HCT116 (cell line): Measurements from ENCODE around the gene NTSR2. TPM values are rescaled to one million over a fixed set of nuclear protein-coding genes. Genes with fewer than 3 reads are reported as not detected.

Source experiments
- ATAC-seq: fragments of 200-7000 bp; cut with Tn5 transposase; 2 replicates; pipeline ENCODE4 v1.9.1; 2020; ENCODE audit warnings: mild to moderate bottlenecking, moderate library complexity
- BruUV-seq: library from RNA; stranded (reverse); fragments of 400-500 nt; replicated peaks from 2 replicates; lab custom pipeline; 2021; lab: Mats Ljungman, UMichigan
- CTCF ChIA-PET: fragments of 300-600 bp; sonication (Branson Sonifier 250); formaldehyde crosslinking; loops from one replicate; lab custom pipeline; 2021; ENCODE audit warnings: antibody characterized with exemption; lab: Charles Lee
- POLR2A ChIA-PET: fragments of 300-600, 350-600 bp; sonication (Branson Sonifier 250); formaldehyde crosslinking; loops from one replicate; lab custom pipeline; 2021; ENCODE audit warnings: antibody characterized with exemption; lab: Charles Lee
- RAD21 ChIA-PET, 2 experiments: fragments of 300-600 bp; sonication (Branson Sonifier 250); formaldehyde crosslinking; loops; one replicate each; lab custom pipeline; 2023; ENCODE audit warnings: low total read pairs in 2 of 2; ENCODE audit not compliant: uncharacterized antibody in 2 of 2, unreplicated experiment in 2 of 2, low non-redundant PET in 1 of 2; lab: Charles Lee
- DNase-seq: peaks from one replicate; pipeline ENCODE4 v3.0.0-alpha.2; 2010; ENCODE audit warnings: low read depth, low spot score
- H2AFZ ChIP-seq: fragments of 200-600 bp; shearing (Covaris generic), sonication (generic); 2 replicates; pipeline ENCODE4 v1.6.1; 2017; ENCODE audit warnings: low read depth, mixed run types, mixed read lengths, antibody characterized with exemption, low read length; ENCODE audit not compliant: poor library complexity, severe bottlenecking
- H3K27ac ChIP-seq: 2 replicates; pipeline ENCODE4 v1.5.1; 2012; ENCODE audit warnings: low read depth, low read length
- H3K27me3 ChIP-seq: fragments of 200-600 bp; sonication (generic); 2 replicates; pipeline ENCODE4 v1.6.1; 2016; ENCODE audit warnings: mixed run types, low read length, mixed read lengths; ENCODE audit not compliant: insufficient read depth
- H3K36me3 ChIP-seq, 2 experiments: fragments of 200-500 bp in 1 of 2; fragments of 200-600 bp in 1 of 2; sonication (Bioruptor generic) in 1 of 2; sonication (generic) in 1 of 2; 2 replicates each; pipeline versions ENCODE4 v1.5.1 to v1.6.1; 2014 to 2016; ENCODE audit warnings: low read length in 2 of 2, inconsistent platforms in 1 of 2, mixed read lengths in 1 of 2, mixed run types in 1 of 2; ENCODE audit not compliant: insufficient read depth in 2 of 2, control insufficient read depth in 1 of 2
- H3K4me1 ChIP-seq, 2 experiments: fragments of 200-600 bp in 1 of 2; sonication (generic) in 1 of 2; 2 replicates each; pipeline versions ENCODE4 v1.5.1 to v1.6.1; 2012 to 2017; ENCODE audit warnings: low read length in 2 of 2, inconsistent platforms in 1 of 2, mild to moderate bottlenecking in 1 of 2, mixed read lengths in 1 of 2, mixed run types in 1 of 2, moderate library complexity in 1 of 2; ENCODE audit not compliant: insufficient read depth in 2 of 2, control insufficient read depth in 1 of 2
- H3K4me2 ChIP-seq: fragments of 200-600 bp; sonication (generic); 2 replicates; pipeline ENCODE4 v1.6.1; 2017; ENCODE audit warnings: mixed run types, low read length, mixed read lengths
- H3K4me3 ChIP-seq, 2 experiments: fragments of 200-600 bp in 1 of 2; sonication (generic) in 1 of 2; replicated peaks in 1 of 2; 2 replicates each; pipeline ENCODE4 v1.5.1; 2011 to 2016; ENCODE audit warnings: low read length in 2 of 2, control low read depth in 1 of 2, low read depth in 1 of 2, mild to moderate bottlenecking in 1 of 2, mixed read lengths in 1 of 2, mixed run types in 1 of 2
- H3K79me2 ChIP-seq: fragments of 200-600 bp; sonication (generic); 2 replicates; pipeline ENCODE4 v1.6.1; 2017; ENCODE audit warnings: mild to moderate bottlenecking, mixed run types, low read length, moderate library complexity, mixed read lengths; ENCODE audit not compliant: insufficient read depth
- H3K9ac ChIP-seq: fragments of 200-600 bp; sonication (generic); 2 replicates; pipeline ENCODE4 v1.6.1; 2016; ENCODE audit warnings: low read length, mixed read lengths
- H3K9me2 ChIP-seq: fragments of 200-600 bp; sonication (generic), shearing (Covaris generic); 2 replicates; pipeline ENCODE4 v1.6.1; 2017; ENCODE audit warnings: mixed run types, mild to moderate bottlenecking, moderate library complexity; ENCODE audit not compliant: insufficient read depth
- H3K9me3 ChIP-seq, 2 experiments: fragments of 200-500 bp in 1 of 2; fragments of 200-600 bp in 1 of 2; sonication (Bioruptor generic) in 1 of 2; sonication (generic) in 1 of 2; 2 replicates each; pipeline ENCODE4 v1.6.1; 2014 to 2017; ENCODE audit warnings: low read length in 2 of 2, mixed read lengths in 2 of 2, inconsistent platforms in 1 of 2, low read depth in 1 of 2, mild to moderate bottlenecking in 1 of 2, mixed run types in 1 of 2, moderate library complexity in 1 of 2; ENCODE audit not compliant: control insufficient read depth in 1 of 2, insufficient read depth in 1 of 2
- H4K20me1 ChIP-seq: fragments of 200-600 bp; sonication (generic), shearing (Covaris generic); 2 replicates; pipeline ENCODE4 v1.6.1; 2017; ENCODE audit warnings: mixed run types, mild to moderate bottlenecking, moderate library complexity; ENCODE audit not compliant: insufficient read depth
- ATF3 ChIP-seq: IDR thresholded peaks from 2 replicates; pipeline ENCODE4 v1.6.1; 2012
- CEBPB ChIP-seq: IDR thresholded peaks from 2 replicates; pipeline ENCODE4 v1.6.1; 2012; ENCODE audit warnings: low read depth
- ELF1 ChIP-seq: IDR thresholded peaks from 2 replicates; pipeline ENCODE4 v1.6.1; 2012; ENCODE audit warnings: low read depth, borderline replicate concordance
- JUND ChIP-seq: IDR thresholded peaks from 2 replicates; pipeline ENCODE4 v1.6.1; 2012
- MAX ChIP-seq: IDR thresholded peaks from 2 replicates; pipeline ENCODE4 v1.6.1; 2012
- POLR2A ChIP-seq: IDR thresholded peaks from 2 replicates; pipeline ENCODE4 v1.7.0; 2011; ENCODE audit warnings: borderline replicate concordance; ENCODE audit not compliant: insufficient read depth, insufficient read length; ENCODE audit errors: extremely low read depth
- POLR2AphosphoS5 ChIP-seq: IDR thresholded peaks from 2 replicates; pipeline ENCODE4 v1.6.1; 2011; ENCODE audit warnings: mild to moderate bottlenecking, low read depth, low read length, moderate library complexity
- RAD21 ChIP-seq: IDR thresholded peaks from 2 replicates; pipeline ENCODE4 v1.6.1; 2012; ENCODE audit warnings: low read depth, mild to moderate bottlenecking
- REST ChIP-seq: IDR thresholded peaks from 2 replicates; pipeline ENCODE4 v1.6.1; 2012; ENCODE audit warnings: low read depth
- SIN3A ChIP-seq: IDR thresholded peaks from 2 replicates; pipeline ENCODE4 v1.6.1; 2012; ENCODE audit warnings: low read depth
- YY1 ChIP-seq: IDR thresholded peaks from 2 replicates; pipeline ENCODE4 v1.6.1; 2011; ENCODE audit warnings: low read length, low read depth, moderate library complexity, mild to moderate bottlenecking; ENCODE audit not compliant: insufficient replicate concordance; ENCODE audit errors: extremely low read depth
- ZBTB33 ChIP-seq: IDR thresholded peaks from 2 replicates; pipeline ENCODE4 v1.6.1; 2011; ENCODE audit warnings: mild to moderate bottlenecking, low read length, moderate library complexity; ENCODE audit not compliant: insufficient replicate concordance; ENCODE audit errors: extremely low read depth
- ZNF274 ChIP-seq: fragments of 200-500 bp; sonication (Bioruptor generic); IDR thresholded peaks from 2 replicates; pipeline ENCODE4 v1.6.1; 2014; ENCODE audit warnings: mild to moderate bottlenecking, low read depth, low read length, inconsistent platforms
- intact Hi-C: fragments of 100-400 bp; cut with micrococcal nuclease; formaldehyde crosslinking; loops from 2 replicates; pipeline ENCODE4 v1.10.0; 2022
- total RNA-seq: library from RNA; stranded (reverse); gene quantifications from one replicate; pipeline ENCODE4 v1.2.1, GENCODE V29; 2021; ENCODE audit not compliant: unreplicated experiment

NTSR2 gene
- total RNA-seq, 1 experiment from 2014 or later: not detected

GRCh38 chr2:11713815-11714214, 43.8 kb upstream of the NTSR2 start:
- H3K9ac ChIP-seq: no peak overlapping the region
- ChIA-PET RAD21 (no interaction called here), CTCF (no interaction called here), POLR2A (no interaction called here)
- no peak overlapping the region for H2AFZ ChIP-seq
- no peaks in the 10 kb centered on the region for H3K36me3 ChIP-seq
- H3K4me2 ChIP-seq: no peak overlapping the region
- no peak for DNase-seq
- TF ChIP-seq ZNF274 (no peak), POLR2AphosphoS5 (no peak), ELF1 (no peak), SIN3A (no peak), ATF3 (no peak), JUND (no peak), YY1 (no peak)
- BruUV-seq: no TSS peak
- no peaks in the 10 kb centered on the region for H3K9me3 ChIP-seq
- no peaks in the 10 kb centered on the region for H3K9me2 ChIP-seq
- H3K79me2 ChIP-seq: no peaks in the 10 kb centered on the region
- H3K27ac ChIP-seq: no peak overlapping the region
- no peak for ATAC-seq
- H3K4me3 ChIP-seq: no peak overlapping the region
- no peaks in the 10 kb centered on the region for H4K20me1 ChIP-seq
- peaks cover 0 to 8% of the 10 kb centered on the region in 2 experiments; a peak in 1 of 4 replicates for H3K4me1 ChIP-seq
- intact Hi-C loops: no loop called here
- peaks cover 16% of the 10 kb centered on the region for H3K27me3 ChIP-seq

- no peaks in the 10 kb centered on the region for H3K79me2 ChIP-seq
- H3K9me2 ChIP-seq: no peaks in the 10 kb centered on the region
- H2AFZ ChIP-seq: no peak overlapping the region
- ATAC-seq: no peak
- H3K4me2 ChIP-seq: no peak overlapping the region
- no peak overlapping the region for H3K9ac ChIP-seq
- H3K27me3 ChIP-seq: peaks cover 8% of the 10 kb centered on the region; the same call in 1 of the 2 replicates
- RAD21 ChIA-PET: no interaction called here
- DNase-seq: no peak
- H3K9me3 ChIP-seq: no peaks in the 10 kb centered on the region
- H3K36me3 ChIP-seq: no peaks in the 10 kb centered on the region
- CTCF ChIA-PET: interaction anchor here (1.0 kb wide), 1 partner anchor 25 kb away, joined by 3 read pairs; no protein-coding TSS in a partner anchor
- H3K4me1 ChIP-seq: peaks cover 0 to 8% of the 10 kb centered on the region in 2 experiments; a peak in 1 of 4 replicates
- intact Hi-C loops: no loop called here
- POLR2A ChIA-PET: no interaction called here
- BruUV-seq: no TSS peak
- H4K20me1 ChIP-seq: no peaks in the 10 kb centered on the region
- no peak overlapping the region for H3K27ac ChIP-seq
- no peak overlapping the region for H3K4me3 ChIP-seq
- TF ChIP-seq POLR2A (no peak), JUND (no peak), CEBPB (no peak), MAX (no peak), ZNF274 (no peak), ELF1 (no peak), YY1 (no peak), RAD21 (no peak), ZBTB33 (no peak), REST (no peak)
Measured at GRCh38 chr2:11712866-11713265, 42.9 kb upstream of the NTSR2 start.
